Measurements from ENCODE around the gene CAMK4. TPM values are rescaled to one million over a fixed set of nuclear protein-coding genes. Genes with fewer than 3 reads are reported as not detected.

The CAMK4 gene
- total RNA-seq, 4 donors from 2014 or later, result 0.16 to 5.0 (median 4.4) TPM

GRCh38 chr5:111246459-111246858 lies 22.3 kb downstream of the CAMK4 start:
- Histone ChIP-seq H3K4me1 (no peaks in the 10 kb centered on the region), H3K27me3 (peaks cover 11% of the 10 kb centered on the region), H3K9me3 (no peaks in the 10 kb centered on the region), H3K4me3 (no peak overlapping the region), H3K27ac (no peak overlapping the region), H3K36me3 (no peaks in the 10 kb centered on the region)
- ATAC-seq, result no peak
- 80 to 100% methylated on average over 1 of the region's 1 CpG for WGBS, 2 donors (ENCODE audit: low coverage in 1 of 2)
- no peak for TF ChIP-seq POLR2AphosphoS5 (IDR thresholded peaks at IDR 0.05)
- TF ChIP-seq POLR2A (IDR thresholded peaks at IDR 0.05), result no peak
- no peak for TF ChIP-seq EP300 (IDR thresholded peaks at IDR 0.05)
- TF ChIP-seq CTCF (IDR thresholded peaks at IDR 0.05), result no peak

DNA sequence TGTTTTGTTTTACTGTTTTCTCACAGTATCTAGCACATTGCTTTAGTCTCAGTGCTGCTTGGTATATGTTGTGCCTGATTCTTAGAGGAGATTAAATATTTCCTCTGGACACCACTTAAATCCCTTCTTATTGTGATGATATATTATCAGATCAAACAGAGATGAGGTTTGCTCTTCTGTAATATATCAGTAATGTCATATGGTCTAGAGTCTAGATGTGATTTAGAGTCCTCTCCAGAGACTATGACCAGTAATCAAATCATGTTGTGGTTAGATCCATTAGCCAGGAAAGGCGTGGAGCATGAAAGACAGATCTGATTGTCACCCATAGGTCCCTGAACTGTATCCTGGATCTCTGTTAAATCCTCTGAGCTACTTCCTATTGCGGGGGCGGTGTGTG lies 24.4 kb downstream of the CAMK4 start:
- ATAC-seq, result no peak
- TF ChIP-seq POLR2A (IDR thresholded peaks at IDR 0.05), result no peak
- no peak for TF ChIP-seq CTCF (IDR thresholded peaks at IDR 0.05)
- TF ChIP-seq EP300 (IDR thresholded peaks at IDR 0.05), result no peak
- TF ChIP-seq POLR2AphosphoS5 (IDR thresholded peaks at IDR 0.05), result no peak
- Histone ChIP-seq H3K27me3 (peaks cover 1% of the 10 kb centered on the region), H3K4me3 (no peak overlapping the region), H3K9me3 (no peaks in the 10 kb centered on the region), H3K4me1 (no peaks in the 10 kb centered on the region), H3K27ac (no peak overlapping the region), H3K36me3 (no peaks in the 10 kb centered on the region)
- WGBS, 2 donors (ENCODE audit: low coverage in 1 of 2), result 84 to 95% methylated on average over 3 of the region's 3 CpGs

DNA sequence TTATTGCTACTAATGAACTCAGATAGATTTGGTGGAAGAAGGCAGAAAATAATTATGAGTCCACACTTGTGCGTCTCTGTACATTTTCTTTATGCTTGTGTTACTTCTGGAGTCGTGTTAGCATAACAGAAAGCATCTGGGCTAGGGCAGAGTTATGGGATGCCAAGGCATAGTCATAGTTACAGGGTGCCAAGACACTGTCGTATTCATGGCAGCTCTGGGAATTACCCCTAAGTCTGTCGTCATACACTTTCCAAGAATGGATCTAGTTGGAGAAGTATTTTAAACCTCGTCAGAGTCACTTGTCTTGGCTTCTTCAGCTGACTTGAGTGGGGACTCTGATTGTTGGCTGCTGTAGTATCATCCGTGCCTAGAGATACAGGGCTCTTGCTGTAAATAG lies 27.7 kb downstream of the CAMK4 start:
- Histone ChIP-seq H3K27me3 (no peaks in the 10 kb centered on the region), H3K36me3 (no peaks in the 10 kb centered on the region), H3K9me3 (no peaks in the 10 kb centered on the region), H3K4me1 (no peaks in the 10 kb centered on the region), H3K4me3 (no peak overlapping the region), H3K27ac (no peak overlapping the region)
- WGBS, 2 donors (ENCODE audit: low coverage in 1 of 2), result 64 to 65% methylated on average over 6 of the region's 6 CpGs
- no peak for TF ChIP-seq POLR2AphosphoS5 (IDR thresholded peaks at IDR 0.05)
- ATAC-seq, result no peak

GRCh38 chr5:111252799-111253545 lies 28.8 kb downstream of the CAMK4 start:
- TF ChIP-seq EP300 (IDR thresholded peaks at IDR 0.05), result no peak
- no peak for TF ChIP-seq POLR2AphosphoS5 (IDR thresholded peaks at IDR 0.05)
- no peak for TF ChIP-seq POLR2A (IDR thresholded peaks at IDR 0.05)
- TF ChIP-seq CTCF (IDR thresholded peaks at IDR 0.05), result no peak
- H3K9me3 ChIP-seq, result no peaks in the 10 kb centered on the region
- no peaks in the 10 kb centered on the region for H3K27me3 ChIP-seq
- H3K4me3 ChIP-seq, result no peak overlapping the region
- H3K27ac ChIP-seq, result no peak overlapping the region
- WGBS, 2 donors (ENCODE audit: low coverage in 1 of 2), result 76 to 94% methylated on average over 2 to 5 of the region's 5 CpGs
- H3K36me3 ChIP-seq, result no peaks in the 10 kb centered on the region
- ATAC-seq, result no peak
- no peaks in the 10 kb centered on the region for H3K4me1 ChIP-seq

- Histone ChIP-seq H3K9me3 (no peaks in the 10 kb centered on the region), H3K4me3 (no peak overlapping the region), H3K4me1 (no peaks in the 10 kb centered on the region), H3K27ac (no peak overlapping the region), H3K36me3 (no peaks in the 10 kb centered on the region), H3K27me3 (no peaks in the 10 kb centered on the region)
- TF ChIP-seq EP300 (IDR thresholded peaks at IDR 0.05), result no peak
- no peak for TF ChIP-seq CTCF (IDR thresholded peaks at IDR 0.05)
- no peak for TF ChIP-seq POLR2AphosphoS5 (IDR thresholded peaks at IDR 0.05)
- TF ChIP-seq POLR2A (IDR thresholded peaks at IDR 0.05), result no peak
- no peak for ATAC-seq
- 71 to 77% methylated on average over 2 to 3 of the region's 3 CpGs for whole genome bisulfite sequencing, 2 donors (ENCODE audit: low coverage in 1 of 2)
Measured at GRCh38 chr5:111254613-111255012, 30.4 kb downstream of the CAMK4 start.

Data from gastroesophageal sphincter (tissue), 4 donors.